Endothelial cell of umbilical vein (primary cell): Measurements from ENCODE around the gene SOX11. TPM values are rescaled to one million over a fixed set of nuclear protein-coding genes. Genes with fewer than 3 reads are reported as not detected.

Experiments used
- BruUV-seq: library from RNA; stranded (reverse); fragments of 400-500 nt; replicated peaks from 2 replicates; lab custom pipeline; 2021; lab: Mats Ljungman, UMichigan
- CTCF ChIA-PET: fragments of 300-600, 350-600 bp; sonication (Branson Sonifier 250); formaldehyde crosslinking; loops from one replicate; lab custom pipeline; 2021; ENCODE audit warnings: antibody characterized with exemption, inconsistent platforms; lab: Charles Lee
- POLR2A ChIA-PET: fragments of 300-600, 350-600 bp; sonication (Branson Sonifier 250); formaldehyde crosslinking; loops from one replicate; lab custom pipeline; 2021; ENCODE audit warnings: antibody characterized with exemption, inconsistent platforms; lab: Charles Lee
- DNase-seq: peaks from one replicate; pipeline ENCODE4 v3.0.0-alpha.2; 2011; ENCODE audit warnings: low read depth, low spot score
- FAIRE-seq: peaks from 2 replicates; lab custom pipeline; 2011; peaks lifted over from hg19 to GRCh38; lab: Jason Lieb, UNC
- H2AFZ ChIP-seq: 2 replicates; pipeline ENCODE4 v1.6.0; 2012; ENCODE audit warnings: low read depth, low read length, control low read depth, inconsistent platforms
- H3K27ac ChIP-seq: 2 replicates; pipeline ENCODE4 v1.5.1; 2011; ENCODE audit warnings: low read depth, mild to moderate bottlenecking, control low read depth, low read length, moderate library complexity; ENCODE audit not compliant: insufficient read depth
- H3K27me3 ChIP-seq, 2 experiments: 2 replicates each; pipeline versions ENCODE4 v1.6.0 to v1.6.1; 2011; ENCODE audit warnings: low read length in 2 of 2, mixed read lengths in 1 of 2; ENCODE audit not compliant: control insufficient read depth in 2 of 2, insufficient read depth in 2 of 2
- H3K36me3 ChIP-seq, 2 experiments: 2 replicates in 1 of 2; 3 replicates in 1 of 2; pipeline ENCODE4 v1.5.1; 2011; ENCODE audit warnings: low read length in 2 of 2, mild to moderate bottlenecking in 1 of 2, moderate library complexity in 1 of 2; ENCODE audit not compliant: control insufficient read depth in 2 of 2, insufficient read depth in 2 of 2; ENCODE audit errors: extremely low read depth in 1 of 2
- H3K4me1 ChIP-seq: 3 replicates; pipeline ENCODE4 v1.5.1; 2011; ENCODE audit warnings: mild to moderate bottlenecking, low read length; ENCODE audit not compliant: control insufficient read depth, insufficient read depth; ENCODE audit errors: extremely low read depth
- H3K4me2 ChIP-seq: 2 replicates; pipeline ENCODE4 v1.6.1; 2011; ENCODE audit warnings: low read length, control low read depth, mixed read lengths; ENCODE audit not compliant: insufficient read depth
- H3K4me3 ChIP-seq, 3 experiments: fragments of 200-600 bp in 1 of 3; sonication (generic), shearing (Covaris generic) in 1 of 3; replicated peaks in 1 of 3; 2 replicates each; pipeline ENCODE4 v1.5.1; 2011 to 2016; ENCODE audit warnings: control low read depth in 3 of 3, low read length in 3 of 3, mild to moderate bottlenecking in 2 of 3, inconsistent platforms in 1 of 3, low read depth in 1 of 3, moderate library complexity in 1 of 3; ENCODE audit not compliant: insufficient read depth in 1 of 3
- H3K79me2 ChIP-seq: 2 replicates; pipeline ENCODE4 v1.6.0; 2012; ENCODE audit warnings: low read length, inconsistent platforms; ENCODE audit not compliant: control insufficient read depth, insufficient read depth
- H3K9ac ChIP-seq: replicated peaks from 2 replicates; pipeline ENCODE3; 2011; ENCODE audit warnings: low read length, control low read depth; ENCODE audit not compliant: insufficient read depth; ENCODE audit errors: extremely low read depth
- H3K9me1 ChIP-seq: replicated peaks from 3 replicates; pipeline ENCODE4 v1.6.0; 2011; ENCODE audit warnings: mild to moderate bottlenecking, low read length; ENCODE audit not compliant: control insufficient read depth, insufficient read depth; ENCODE audit errors: extremely low read depth
- H3K9me3 ChIP-seq: replicated peaks from 2 replicates; pipeline ENCODE4 v1.5.1; 2012; ENCODE audit warnings: low read length, inconsistent platforms; ENCODE audit not compliant: control insufficient read depth, insufficient read depth
- H4K20me1 ChIP-seq: replicated peaks from 2 replicates; pipeline ENCODE3; 2011; ENCODE audit warnings: mild to moderate bottlenecking, low read length; ENCODE audit not compliant: control insufficient read depth, insufficient read depth; ENCODE audit errors: extremely low read depth
- CTCF ChIP-seq, 2 donors: IDR thresholded peaks; 1 replicate in 1 of 2; 2 replicates in 1 of 2; pipeline ENCODE4 v1.5.1; 2011; ENCODE audit warnings: low read length in 2 of 2, mild to moderate bottlenecking in 2 of 2, moderate library complexity in 2 of 2, control low read depth in 1 of 2, inconsistent platforms in 1 of 2, low read depth in 1 of 2; ENCODE audit not compliant: insufficient read depth in 1 of 2; ENCODE audit errors: extremely low read depth in 1 of 2
- EZH2 ChIP-seq: IDR thresholded peaks from 2 replicates; pipeline ENCODE4 v1.6.1; 2012; ENCODE audit warnings: borderline replicate concordance, low read depth, mild to moderate bottlenecking, moderate library complexity, low read length, inconsistent platforms; ENCODE audit not compliant: severe bottlenecking
- FOS ChIP-seq: IDR thresholded peaks from 2 replicates; pipeline ENCODE4 v1.6.1; 2011; ENCODE audit warnings: mild to moderate bottlenecking, low read length, moderate library complexity, borderline replicate concordance; ENCODE audit not compliant: insufficient read depth
- GATA2 ChIP-seq: IDR thresholded peaks from 2 replicates; pipeline ENCODE4 v1.7.0; 2011; ENCODE audit warnings: low read depth, mild to moderate bottlenecking, moderate library complexity, mixed read lengths, low read length; ENCODE audit not compliant: insufficient read length, insufficient read depth
- JUN ChIP-seq: IDR thresholded peaks from 2 replicates; pipeline ENCODE4 v1.6.1; 2011; ENCODE audit warnings: borderline replicate concordance, low read depth; ENCODE audit not compliant: insufficient read length, insufficient read depth
- MAX ChIP-seq: IDR thresholded peaks from 2 replicates; pipeline ENCODE4 v1.6.1; 2011; ENCODE audit not compliant: insufficient read depth, insufficient read length
- MYC ChIP-seq: IDR thresholded peaks from one replicate; pipeline ENCODE4 v1.6.1; 2011; ENCODE audit warnings: mild to moderate bottlenecking, low read depth, low read length
- POLR2A ChIP-seq: IDR thresholded peaks from 2 replicates; pipeline ENCODE4 v1.6.1; 2012; ENCODE audit warnings: low read depth, mild to moderate bottlenecking, control low read depth, low read length
- POLR2AphosphoS5 ChIP-seq: IDR thresholded peaks from 2 replicates; pipeline ENCODE4 v1.6.1; 2012; ENCODE audit warnings: low read depth, mild to moderate bottlenecking, control low read depth, low read length, moderate library complexity; ENCODE audit not compliant: insufficient read depth
- dilution Hi-C: fragments of 300-500 bp; cut with MboI; formaldehyde crosslinking; loops from one replicate; pipeline ENCODE4 v1.15.0; 2019; ENCODE audit warnings: low sequenced_read_pairs; ENCODE audit not compliant: extremely low pct_ligation_motif_present
- intact Hi-C: fragments of 100-400 bp; cut with micrococcal nuclease; formaldehyde crosslinking; loops from one replicate; pipeline ENCODE4 v1.10.0; 2022
- polyA plus RNA-seq, 4 experiments: library from polyadenylated mRNA; depleted of rRNA in 3 of 4; stranded (reverse) in 3 of 4; unstranded in 1 of 4; fragments of >200 nt; gene quantifications; 2 replicates each; pipeline versions ENCODE4 v1.2.1 to v1.2.3, GENCODE V29; 2011 to 2012; ENCODE audit warnings: missing spikeins in 1 of 4
- total RNA-seq: library from RNA; stranded (reverse); gene quantifications from 2 replicates; pipeline ENCODE4 v1.2.3, GENCODE V29; 2021

The SOX11 gene
- total and polyA plus RNA-seq, 2 donors (not counting 3 experiments of a cell fraction or from before 2014, with no cell fraction given): not detected

GRCh38 chr2:5740817-5741216 lies 48.6 kb downstream of the SOX11 start:
- Histone ChIP-seq H3K27ac (no peak overlapping the region), H3K36me3 (no peaks in the 10 kb centered on the region), H3K27me3 (no peaks in the 10 kb centered on the region), H3K4me1 (no peaks in the 10 kb centered on the region), H3K79me2 (no peaks in the 10 kb centered on the region), H3K9me1 (no peaks in the 10 kb centered on the region), H2AFZ (no peak overlapping the region), H3K9me3 (peaks cover 5% of the 10 kb centered on the region), H3K9ac (no peak overlapping the region), H3K4me2 (no peak overlapping the region), H3K4me3 (no peak overlapping the region), H4K20me1 (no peaks in the 10 kb centered on the region)
- ChIA-PET POLR2A (no interaction called here), CTCF (no interaction called here)
- DNase-seq: no peak
- no TSS peak for BruUV-seq
- TF ChIP-seq CTCF (IDR thresholded peaks at IDR 0.05; ENCODE audit: extremely low read depth in 1 of 2, insufficient read depth in 1 of 2, low read depth in 1 of 2, low read length in 2 of 2) (no peak), MYC (no peak), POLR2A (no peak), JUN (no peak), POLR2AphosphoS5 (no peak), GATA2 (no peak)
- dilution Hi-C loops: no loop called here
- no peak for FAIRE-seq
- intact Hi-C loops: no loop called here

GRCh38 chr2:5741242-5741641 lies 49.1 kb downstream of the SOX11 start:
- FAIRE-seq: no peak
- dilution Hi-C loops: no loop called here
- no peaks in the 10 kb centered on the region for H3K9me1 ChIP-seq

More at GRCh38 chr2:5741242-5741641, 49.1 kb downstream of the SOX11 start:
- no peaks in the 10 kb centered on the region for H3K36me3 ChIP-seq
- H3K4me2 ChIP-seq: no peak overlapping the region
- POLR2A ChIA-PET: no interaction called here
- no peak for DNase-seq
- no peak overlapping the region for H3K9ac ChIP-seq
- H3K27ac ChIP-seq: no peak overlapping the region
- TF ChIP-seq POLR2A: no peak
- TF ChIP-seq MAX: no peak
- no peak for TF ChIP-seq JUN
- no peak for TF ChIP-seq CTCF (IDR thresholded peaks at IDR 0.05; ENCODE audit: extremely low read depth in 1 of 2, insufficient read depth in 1 of 2, low read depth in 1 of 2, low read length in 2 of 2)
- no peak for TF ChIP-seq EZH2
- TF ChIP-seq GATA2: no peak
- TF ChIP-seq FOS: no peak
- no peak for TF ChIP-seq POLR2AphosphoS5
- no peak for TF ChIP-seq MYC
- BruUV-seq: no TSS peak
- no peak overlapping the region for H2AFZ ChIP-seq
- H4K20me1 ChIP-seq: no peaks in the 10 kb centered on the region
- H3K4me1 ChIP-seq: no peaks in the 10 kb centered on the region
- H3K4me3 ChIP-seq: no peak overlapping the region
- no peaks in the 10 kb centered on the region for H3K79me2 ChIP-seq
- CTCF ChIA-PET: no interaction called here
- H3K27me3 ChIP-seq: no peaks in the 10 kb centered on the region
- peaks cover 5% of the 10 kb centered on the region for H3K9me3 ChIP-seq
- intact Hi-C loops: no loop called here
